GM10248 (cell line): ENCODE data around the gene CTBS.
"Not testable (repeated sequence)": the region's sequence is repeated elsewhere in the genome, so short reads cannot be mapped to it uniquely, and the experiment has no call there.

Experiments
- CTCF ChIA-PET: fragments of 300-600 bp; sonication (Branson Sonifier 250); formaldehyde crosslinking; extraction: SDS; loops from one replicate; lab custom pipeline; 2021; ENCODE audit warnings: antibody characterized with exemption; lab: Yijun Ruan, JAX
- POLR2A ChIA-PET: fragments of 350-650 bp; sonication (Branson Sonifier 250); formaldehyde crosslinking; extraction: SDS; loops from one replicate; lab custom pipeline; 2020; ENCODE audit warnings: antibody characterized with exemption; lab: Yijun Ruan, JAX
- DNase-seq: peaks from one replicate; pipeline ENCODE4 v3.0.0; 2012; ENCODE audit errors: extremely low spot score
- TF ChIP-seq, protein P1 (sequence below): IDR thresholded peaks from 2 replicates; pipeline ENCODE4 v1.5.1; 2012; ENCODE audit warnings: mild to moderate bottlenecking, low read depth; ENCODE audit errors: extremely low read depth, missing control alignments, control extremely low read depth

The CTBS gene

GRCh38 chr1:84597011-84597410 is 22.8 kb upstream of the CTBS start:
- no peak for DNase-seq
- TF ChIP-seq, protein P1, sequence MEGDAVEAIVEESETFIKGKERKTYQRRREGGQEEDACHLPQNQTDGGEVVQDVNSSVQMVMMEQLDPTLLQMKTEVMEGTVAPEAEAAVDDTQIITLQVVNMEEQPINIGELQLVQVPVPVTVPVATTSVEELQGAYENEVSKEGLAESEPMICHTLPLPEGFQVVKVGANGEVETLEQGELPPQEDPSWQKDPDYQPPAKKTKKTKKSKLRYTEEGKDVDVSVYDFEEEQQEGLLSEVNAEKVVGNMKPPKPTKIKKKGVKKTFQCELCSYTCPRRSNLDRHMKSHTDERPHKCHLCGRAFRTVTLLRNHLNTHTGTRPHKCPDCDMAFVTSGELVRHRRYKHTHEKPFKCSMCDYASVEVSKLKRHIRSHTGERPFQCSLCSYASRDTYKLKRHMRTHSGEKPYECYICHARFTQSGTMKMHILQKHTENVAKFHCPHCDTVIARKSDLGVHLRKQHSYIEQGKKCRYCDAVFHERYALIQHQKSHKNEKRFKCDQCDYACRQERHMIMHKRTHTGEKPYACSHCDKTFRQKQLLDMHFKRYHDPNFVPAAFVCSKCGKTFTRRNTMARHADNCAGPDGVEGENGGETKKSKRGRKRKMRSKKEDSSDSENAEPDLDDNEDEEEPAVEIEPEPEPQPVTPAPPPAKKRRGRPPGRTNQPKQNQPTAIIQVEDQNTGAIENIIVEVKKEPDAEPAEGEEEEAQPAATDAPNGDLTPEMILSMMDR: no peak
- ChIA-PET CTCF (interaction anchor here (1.0 to 1.5 kb wide), 2 partner anchors 12 to 15 kb away, joined by 3 to 5 read pairs; no protein-coding TSS in a partner anchor), POLR2A (interaction anchor here (0.5 kb wide), 1 partner anchor 304 kb away, joined by 5 read pairs; no protein-coding TSS in a partner anchor)

- POLR2A ChIA-PET, CTCF ChIA-PET, DNase-seq: not testable (repeated sequence)
Observed at GRCh38 chr1:84594959-84595358, 20.7 kb upstream of the CTBS start.

DNA sequence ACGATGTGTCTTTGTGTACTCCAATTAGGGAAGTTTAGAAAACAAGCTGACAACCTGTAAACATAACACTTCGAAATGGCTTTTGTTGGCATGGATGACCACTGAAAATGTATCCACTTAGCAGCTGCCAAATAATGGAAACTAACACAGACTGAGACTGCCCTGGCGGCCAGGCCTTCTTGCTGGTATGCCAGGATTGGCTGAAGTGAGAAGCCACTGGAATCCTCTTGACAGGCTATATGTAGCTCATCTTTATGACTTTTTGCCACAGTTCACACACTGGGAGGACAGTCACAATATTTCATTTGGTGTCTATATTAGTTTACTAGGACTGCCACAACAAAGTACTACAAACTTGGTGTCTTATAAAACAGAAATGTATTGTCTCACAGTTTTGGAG is 12.9 kb upstream of the CTBS start:
- no peak for DNase-seq
- POLR2A ChIA-PET: no interaction called here
- CTCF ChIA-PET: interaction anchor here (0.7 to 2.6 kb wide), 5 partner anchors 13 to 145 kb away, joined by 3 to 8 read pairs (median 3); no protein-coding TSS in a partner anchor
- TF ChIP-seq, protein P1: no peak

GRCh38 chr1:84585803-84586202 is 11.6 kb upstream of the CTBS start:
- TF ChIP-seq, protein P1: no peak
- no peak for DNase-seq
- ChIA-PET CTCF (interaction anchor here (1.0 to 2.6 kb wide), 5 partner anchors 11 to 143 kb away, joined by 3 to 8 read pairs (median 4); partner anchors contain the start of gene CTBS), POLR2A (interaction anchor here (3.0 kb wide), 1 partner anchor 12 kb away, joined by 9 read pairs; the partner anchor contains the start of gene CTBS)

- ChIA-PET POLR2A (interaction anchor here (3.0 kb wide), 1 partner anchor 11 kb away, joined by 9 read pairs; the partner anchor contains the start of gene CTBS), CTCF (interaction anchor here (1.3 to 1.6 kb wide), 4 partner anchors 9 to 13 kb away, joined by 3 to 6 read pairs (median 4); no protein-coding TSS in a partner anchor)
- no peak for DNase-seq
- TF ChIP-seq, protein P1: no peak
Observed at GRCh38 chr1:84584126-84584525, 9.9 kb upstream of the CTBS start.

DNA sequence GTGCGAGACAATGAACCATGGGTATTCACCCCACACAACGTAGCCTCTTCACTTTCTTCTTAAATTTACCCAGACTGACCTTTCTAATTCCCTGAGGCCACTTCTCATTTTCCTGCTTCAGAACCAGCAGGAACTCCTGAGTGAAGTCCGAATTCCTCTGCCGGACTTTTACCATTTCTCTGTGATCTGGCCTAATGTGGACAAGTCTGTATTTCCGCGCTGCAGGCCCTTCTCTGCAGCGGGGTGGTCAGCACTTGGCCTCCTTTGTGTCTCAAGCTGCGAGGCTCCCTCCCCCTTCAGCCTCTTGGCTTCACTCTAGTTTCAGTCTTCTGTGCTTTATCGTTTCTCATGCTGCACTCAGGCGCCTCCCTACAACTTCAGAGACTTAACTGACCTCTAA is 9.4 kb upstream of the CTBS start:
- TF ChIP-seq, protein P1: no peak
- ChIA-PET CTCF (interaction anchor here (1.3 to 2.1 kb wide), 4 partner anchors 8 to 37 kb away, joined by 4 to 6 read pairs (median 4); no protein-coding TSS in a partner anchor), POLR2A (interaction anchor here (3.0 kb wide), 1 partner anchor 10 kb away, joined by 9 read pairs; the partner anchor contains the start of gene CTBS)
- DNase-seq: no peak
